ENCODE results near the gene CALHM5.

DNA sequence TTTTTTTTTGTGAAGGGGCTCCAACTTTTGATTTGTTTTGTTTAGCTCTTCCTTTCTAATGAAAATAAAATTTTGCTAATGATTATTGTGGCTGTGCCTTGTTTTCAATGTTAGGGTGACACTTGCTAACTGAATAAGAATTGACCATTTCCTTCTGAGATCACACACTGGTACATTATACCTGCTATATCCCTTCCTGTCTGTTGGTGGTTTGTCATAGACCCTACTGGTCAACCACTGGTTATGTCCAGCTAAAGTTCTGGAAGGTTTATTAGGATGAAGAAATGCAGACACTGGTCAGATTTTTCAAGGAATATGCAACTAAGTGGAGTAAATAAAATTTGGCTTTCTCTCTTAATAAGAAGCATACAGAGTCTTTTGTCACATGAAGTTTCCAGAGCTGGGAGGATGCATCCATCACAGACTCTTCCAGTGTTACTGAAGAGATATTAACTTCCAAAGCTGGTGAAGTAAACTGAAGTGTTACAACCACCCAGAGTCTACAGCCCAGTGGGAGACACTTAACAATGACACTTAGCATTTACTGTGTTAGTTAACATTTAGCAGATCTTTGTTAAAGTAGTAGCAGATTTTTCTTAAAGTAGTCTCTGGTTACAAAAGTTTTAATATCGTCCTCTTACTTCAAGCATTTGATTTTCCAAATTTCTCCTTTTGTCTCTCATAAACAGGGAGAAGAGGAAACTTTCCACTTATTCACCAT lies 19.7 kb upstream of the CALHM5 start:
- TF ChIP-seq CTCF (IDR thresholded peaks at IDR 0.05; ENCODE audit: insufficient read depth, low read depth, low read length) (no peak), EZH2 (IDR thresholded peaks at IDR 0.05; ENCODE audit: insufficient read depth, low read length) (no peak)
